K562 (cell line): ENCODE measurements around the gene RFNG.

Experiments used
- ARNT ChIP-seq, 2 experiments: fragments of 450-650 bp; IDR thresholded peaks; 2 replicates each; pipeline ENCODE4 v1.6.1; 2016; ENCODE audit warnings: mild to moderate bottlenecking in 1 of 2
- GTF3C2 ChIP-seq: IDR thresholded peaks from 3 replicates; pipeline ENCODE4 v1.6.1; 2011; ENCODE audit warnings: borderline replicate concordance, mild to moderate bottlenecking, moderate library complexity; ENCODE audit not compliant: insufficient read length; ENCODE audit errors: extremely low read depth
- MCM3 ChIP-seq: fragments of 450-650 bp; IDR thresholded peaks from 2 replicates; pipeline ENCODE4 v1.6.1; 2016
- ZFX ChIP-seq: sonication (generic); formaldehyde crosslinking; IDR thresholded peaks from 2 replicates; pipeline ENCODE4 v1.8.0; 2022; ENCODE audit warnings: mild to moderate bottlenecking, missing genetic modification reagents, moderate library complexity
- ZKSCAN1 ChIP-seq: fragments of 150-350 bp; IDR thresholded peaks from 2 replicates; pipeline ENCODE4 v1.6.1; 2016; ENCODE audit warnings: low read depth, low read length

DNA sequence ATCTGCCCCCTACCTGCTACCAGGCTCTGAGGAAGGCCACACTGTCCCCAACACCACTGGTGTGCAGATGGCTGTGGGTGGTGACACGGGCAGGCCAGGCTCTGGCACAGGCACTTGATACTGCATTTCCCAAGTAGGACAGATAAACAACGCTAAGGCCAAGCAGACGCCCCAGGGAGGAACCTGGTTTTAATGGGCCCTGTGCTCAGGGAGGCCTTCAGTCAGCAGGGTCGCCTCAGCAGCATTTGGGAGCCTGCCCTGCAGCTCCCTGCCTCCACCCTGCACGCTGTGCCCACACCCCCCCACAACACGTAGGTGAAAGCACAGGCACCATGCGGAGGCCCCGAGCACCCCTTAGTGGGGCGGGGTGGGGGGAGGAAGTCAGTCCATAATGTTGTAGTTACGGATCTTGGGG lies 49.7 kb upstream of the RFNG start:
- TF ChIP-seq GTF3C2 (no peak), MCM3 (no peak), ZFX (CRISPR knock-in tag) (no peak), ZKSCAN1 (no peak), ARNT (IDR thresholded peaks at IDR 0.05) (no peak)
